Measurements from ENCODE around the gene ZNF414. TPM values are rescaled to one million over a fixed set of nuclear protein-coding genes. Genes with fewer than 3 reads are reported as not detected.

The ZNF414 gene
- polyA plus RNA-seq, 2 of the 4 experiments (the other 2 are of a cell fraction), result 2.8 to 22.1 TPM

DNA sequence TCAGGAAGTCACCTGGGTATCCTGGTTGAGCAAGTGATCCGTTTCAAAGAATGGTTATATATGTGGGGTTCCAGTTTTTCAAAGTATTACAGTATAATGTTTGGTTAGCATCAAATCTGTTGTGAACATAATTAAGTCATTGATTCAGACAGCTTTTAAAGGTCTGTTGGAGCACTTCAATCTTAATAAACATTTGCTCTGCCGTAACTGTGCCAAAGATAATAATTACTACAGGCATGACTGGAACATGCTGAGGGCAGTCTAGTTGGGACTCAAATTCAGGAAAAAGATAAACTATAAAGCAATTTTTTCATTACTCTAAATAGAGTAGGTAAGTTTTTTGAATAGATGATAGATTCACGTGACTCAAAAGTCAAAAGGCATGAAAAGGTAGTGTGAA lies 45.8 kb downstream of the ZNF414 start:
- CTCF ChIA-PET, result interaction anchor here (1.1 kb wide), 1 partner anchor 38 kb away, joined by 4 read pairs; no protein-coding TSS in a partner anchor
- ATAC-seq, result no peak
- Histone ChIP-seq H3K9me3 (no peaks in the 10 kb centered on the region), H3K27ac (no peak overlapping the region), H3K4me1 (no peaks in the 10 kb centered on the region), H3K4me2 (no peak overlapping the region), H3K4me3 (no peak overlapping the region)
- TF ChIP-seq SREBF2 (IDR thresholded peaks at IDR 0.05) (no peak), SMC3 (IDR thresholded peaks at IDR 0.05) (no peak), HOXB13 (CRISPR knock-in tag; IDR thresholded peaks at IDR 0.05; ENCODE audit: low read depth) (no peak), FOSL2 (IDR thresholded peaks at IDR 0.05) (no peak), FOSL2 (CRISPR knock-in tag; IDR thresholded peaks at IDR 0.05) (no peak), POLR2A (IDR thresholded peaks at IDR 0.05; ENCODE audit: low read length) (no peak), BHLHE40 (IDR thresholded peaks at IDR 0.05; ENCODE audit: low read depth, low read length) (no peak), FOSB (CRISPR knock-in tag; IDR thresholded peaks at IDR 0.05) (no peak), CEBPB (IDR thresholded peaks at IDR 0.05) (no peak), MYC (IDR thresholded peaks at IDR 0.05; ENCODE audit: borderline replicate concordance, low read length) (no peak), GATA3 (IDR thresholded peaks at IDR 0.05; ENCODE audit: borderline replicate concordance) (no peak)
- TF ChIP-seq, protein P1, sequence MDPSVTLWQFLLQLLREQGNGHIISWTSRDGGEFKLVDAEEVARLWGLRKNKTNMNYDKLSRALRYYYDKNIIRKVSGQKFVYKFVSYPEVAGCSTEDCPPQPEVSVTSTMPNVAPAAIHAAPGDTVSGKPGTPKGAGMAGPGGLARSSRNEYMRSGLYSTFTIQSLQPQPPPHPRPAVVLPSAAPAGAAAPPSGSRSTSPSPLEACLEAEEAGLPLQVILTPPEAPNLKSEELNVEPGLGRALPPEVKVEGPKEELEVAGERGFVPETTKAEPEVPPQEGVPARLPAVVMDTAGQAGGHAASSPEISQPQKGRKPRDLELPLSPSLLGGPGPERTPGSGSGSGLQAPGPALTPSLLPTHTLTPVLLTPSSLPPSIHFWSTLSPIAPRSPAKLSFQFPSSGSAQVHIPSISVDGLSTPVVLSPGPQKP (IDR thresholded peaks at IDR 0.05; ENCODE audit: low read depth, low read length), result no peak
- TF ChIP-seq, protein P2, sequence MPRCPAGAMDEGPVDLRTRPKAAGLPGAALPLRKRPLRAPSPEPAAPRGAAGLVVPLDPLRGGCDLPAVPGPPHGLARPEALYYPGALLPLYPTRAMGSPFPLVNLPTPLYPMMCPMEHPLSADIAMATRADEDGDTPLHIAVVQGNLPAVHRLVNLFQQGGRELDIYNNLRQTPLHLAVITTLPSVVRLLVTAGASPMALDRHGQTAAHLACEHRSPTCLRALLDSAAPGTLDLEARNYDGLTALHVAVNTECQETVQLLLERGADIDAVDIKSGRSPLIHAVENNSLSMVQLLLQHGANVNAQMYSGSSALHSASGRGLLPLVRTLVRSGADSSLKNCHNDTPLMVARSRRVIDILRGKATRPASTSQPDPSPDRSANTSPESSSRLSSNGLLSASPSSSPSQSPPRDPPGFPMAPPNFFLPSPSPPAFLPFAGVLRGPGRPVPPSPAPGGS (IDR thresholded peaks at IDR 0.05), result no peak
- TF ChIP-seq, protein P3, sequence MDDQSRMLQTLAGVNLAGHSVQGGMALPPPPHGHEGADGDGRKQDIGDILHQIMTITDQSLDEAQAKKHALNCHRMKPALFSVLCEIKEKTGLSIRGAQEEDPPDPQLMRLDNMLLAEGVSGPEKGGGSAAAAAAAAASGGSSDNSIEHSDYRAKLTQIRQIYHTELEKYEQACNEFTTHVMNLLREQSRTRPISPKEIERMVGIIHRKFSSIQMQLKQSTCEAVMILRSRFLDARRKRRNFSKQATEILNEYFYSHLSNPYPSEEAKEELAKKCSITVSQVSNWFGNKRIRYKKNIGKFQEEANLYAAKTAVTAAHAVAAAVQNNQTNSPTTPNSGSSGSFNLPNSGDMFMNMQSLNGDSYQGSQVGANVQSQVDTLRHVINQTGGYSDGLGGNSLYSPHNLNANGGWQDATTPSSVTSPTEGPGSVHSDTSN (IDR thresholded peaks at IDR 0.05), result no peak
- TF ChIP-seq, protein P4, sequence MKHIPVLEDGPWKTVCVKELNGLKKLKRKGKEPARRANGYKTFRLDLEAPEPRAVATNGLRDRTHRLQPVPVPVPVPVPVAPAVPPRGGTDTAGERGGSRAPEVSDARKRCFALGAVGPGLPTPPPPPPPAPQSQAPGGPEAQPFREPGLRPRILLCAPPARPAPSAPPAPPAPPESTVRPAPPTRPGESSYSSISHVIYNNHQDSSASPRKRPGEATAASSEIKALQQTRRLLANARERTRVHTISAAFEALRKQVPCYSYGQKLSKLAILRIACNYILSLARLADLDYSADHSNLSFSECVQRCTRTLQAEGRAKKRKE (CRISPR knock-in tag; IDR thresholded peaks at IDR 0.05; ENCODE audit: low read depth), result no peak
- DNase-seq (ENCODE audit: low read depth in 1 of 2, low spot score in 1 of 2), result no peak
- no peak for FAIRE-seq
- 88% methylated on average over 3 of the region's 3 CpGs for WGBS (ENCODE audit: missing lambda C conversion rate)
- POLR2A ChIA-PET, result no interaction called here

DNA sequence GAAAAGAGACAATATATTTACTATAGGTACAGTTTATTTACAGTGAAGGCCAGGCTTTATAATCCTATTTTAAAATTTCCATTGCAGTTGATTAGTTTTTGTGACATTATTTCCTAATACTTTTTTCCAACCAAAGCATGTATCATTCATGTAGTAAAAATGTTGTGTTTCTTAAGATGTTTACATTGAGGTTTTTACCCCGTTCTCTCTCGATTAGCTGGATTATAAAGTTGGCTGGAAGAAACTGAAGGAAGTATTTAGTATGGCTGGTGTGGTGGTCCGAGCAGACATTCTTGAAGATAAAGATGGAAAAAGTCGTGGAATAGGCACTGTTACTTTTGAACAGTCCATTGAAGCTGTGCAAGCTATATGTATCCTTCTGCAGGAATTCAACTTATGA lies 47.9 kb downstream of the ZNF414 start:
- WGBS (ENCODE audit: missing lambda C conversion rate), result 92% methylated on average over 4 of the region's 4 CpGs
- POLR2A ChIA-PET, result no interaction called here
- CTCF ChIA-PET, result interaction anchor here (1.9 kb wide), 1 partner anchor 40 kb away, joined by 6 read pairs; no protein-coding TSS in a partner anchor
- TF ChIP-seq HOXB13 (CRISPR knock-in tag; IDR thresholded peaks at IDR 0.05; ENCODE audit: low read depth) (no peak), SMC3 (IDR thresholded peaks at IDR 0.05) (no peak), RARB (CRISPR knock-in tag; IDR thresholded peaks at IDR 0.05) (no peak), RNF2 (IDR thresholded peaks at IDR 0.05; ENCODE audit: borderline replicate concordance, low read depth) (no peak), NFE2L2 (conservative IDR thresholded peaks at IDR 0.05; ENCODE audit: low read length) (no peak), FOSB (CRISPR knock-in tag; IDR thresholded peaks at IDR 0.05) (no peak), HEYL (CRISPR knock-in tag; IDR thresholded peaks at IDR 0.05) (no peak), ZC3H11A (IDR thresholded peaks at IDR 0.05) (no peak), EHF (CRISPR knock-in tag; IDR thresholded peaks at IDR 0.05) (no peak), ZFP36 (IDR thresholded peaks at IDR 0.05; ENCODE audit: borderline replicate concordance, partially characterized antibody) (no peak), CEBPB (IDR thresholded peaks at IDR 0.05) (no peak), NR3C1 (IDR thresholded peaks at IDR 0.05) (no peak), RAD21 (conservative IDR thresholded peaks at IDR 0.05 in 1 of 2, IDR thresholded peaks at IDR 0.05 in 1 of 2) (no peak), POLR2A (IDR thresholded peaks at IDR 0.05; ENCODE audit: low read length) (no peak), RFX5 (IDR thresholded peaks at IDR 0.05) (no peak), FOSL2 (IDR thresholded peaks at IDR 0.05) (no peak), FOSL2 (CRISPR knock-in tag; IDR thresholded peaks at IDR 0.05) (no peak), KDM5A (IDR thresholded peaks at IDR 0.05) (no peak)
- TF ChIP-seq, protein P1 (IDR thresholded peaks at IDR 0.05; ENCODE audit: low read depth, low read length), result no peak
- TF ChIP-seq, protein P5, sequence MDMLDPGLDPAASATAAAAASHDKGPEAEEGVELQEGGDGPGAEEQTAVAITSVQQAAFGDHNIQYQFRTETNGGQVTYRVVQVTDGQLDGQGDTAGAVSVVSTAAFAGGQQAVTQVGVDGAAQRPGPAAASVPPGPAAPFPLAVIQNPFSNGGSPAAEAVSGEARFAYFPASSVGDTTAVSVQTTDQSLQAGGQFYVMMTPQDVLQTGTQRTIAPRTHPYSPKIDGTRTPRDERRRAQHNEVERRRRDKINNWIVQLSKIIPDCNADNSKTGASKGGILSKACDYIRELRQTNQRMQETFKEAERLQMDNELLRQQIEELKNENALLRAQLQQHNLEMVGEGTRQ (IDR thresholded peaks at IDR 0.05), result no peak
- no peak overlapping the region for H3K4me2 ChIP-seq
- no peak for DNase-seq (ENCODE audit: low read depth in 1 of 2, low spot score in 1 of 2)
- no peak for ATAC-seq
- FAIRE-seq, result no peak
- H3K27ac ChIP-seq, result no peak overlapping the region
- H3K9me3 ChIP-seq, result no peaks in the 10 kb centered on the region
- H3K4me1 ChIP-seq, result peaks cover 8% of the 10 kb centered on the region
- no peak overlapping the region for H3K4me3 ChIP-seq

Measured in A549 (cell line).